ENCODE measurements around the gene TMEM98.
"Not testable (repeated sequence)": the region's sequence is repeated elsewhere in the genome, so short reads cannot be mapped to it uniquely, and the experiment has no call there.

Gene TMEM98

DNA sequence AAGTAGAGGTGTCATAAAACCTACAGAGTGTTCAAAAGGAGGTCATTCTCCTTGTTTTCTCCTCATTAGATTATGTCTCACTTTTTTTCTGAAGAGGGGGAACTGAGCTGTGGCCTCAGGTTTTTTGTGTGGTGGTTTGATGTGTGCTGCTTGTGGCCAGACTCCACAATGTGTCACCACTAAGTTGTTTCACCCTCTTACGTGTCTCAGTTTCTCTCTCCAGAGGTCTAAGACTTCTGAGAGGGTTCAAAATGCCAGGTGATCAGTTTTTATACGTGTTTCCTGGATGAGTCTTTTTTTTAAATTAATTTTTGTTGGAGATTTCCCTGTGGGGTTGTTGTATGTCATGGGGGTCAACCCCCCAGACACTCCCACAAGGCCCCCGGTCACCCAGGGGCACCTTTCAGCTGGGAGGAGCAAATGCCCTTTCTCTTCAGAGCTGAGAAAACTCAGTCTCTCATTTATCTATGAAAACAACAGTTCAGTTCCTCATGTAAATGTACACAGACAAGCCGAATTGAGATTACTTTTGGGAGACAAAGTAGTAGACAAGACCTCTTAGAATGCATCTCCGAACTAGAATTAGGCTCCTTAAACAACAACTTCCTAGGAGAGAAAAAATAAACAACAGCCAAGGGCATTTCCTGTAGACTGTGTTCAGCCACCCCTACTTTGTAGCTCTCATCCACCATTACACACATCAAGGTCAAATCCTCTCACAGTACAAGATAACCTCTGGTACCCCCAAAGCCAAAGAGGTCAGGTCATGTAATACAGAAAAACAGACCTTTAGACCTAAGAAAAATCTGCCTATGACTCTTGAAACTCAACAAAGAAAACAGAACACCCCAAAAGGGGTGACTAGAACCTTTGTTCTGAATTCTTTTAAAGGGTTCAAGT lies 23.9 kb upstream of the TMEM98 start:
- in situ Hi-C loops (cut with MboI; ENCODE audit: low sequenced_read_pairs), result no loop called here
- 0 out of 2 replicates have a peak, but pooled peaks cover 2% of the 10 kb centered on the region for H3K9me3 ChIP-seq
- no peaks in the 10 kb centered on the region for H3K36me3 ChIP-seq (replicated peaks)
- no peaks in the 10 kb centered on the region for H3K27me3 ChIP-seq (ENCODE audit: low read depth)
- H3K4me3 ChIP-seq, result no peak overlapping the region
- H3K4me1 ChIP-seq, result no peaks in the 10 kb centered on the region
- no peak for DNase-seq (ENCODE audit: low spot score in 2 of 2)

DNA sequence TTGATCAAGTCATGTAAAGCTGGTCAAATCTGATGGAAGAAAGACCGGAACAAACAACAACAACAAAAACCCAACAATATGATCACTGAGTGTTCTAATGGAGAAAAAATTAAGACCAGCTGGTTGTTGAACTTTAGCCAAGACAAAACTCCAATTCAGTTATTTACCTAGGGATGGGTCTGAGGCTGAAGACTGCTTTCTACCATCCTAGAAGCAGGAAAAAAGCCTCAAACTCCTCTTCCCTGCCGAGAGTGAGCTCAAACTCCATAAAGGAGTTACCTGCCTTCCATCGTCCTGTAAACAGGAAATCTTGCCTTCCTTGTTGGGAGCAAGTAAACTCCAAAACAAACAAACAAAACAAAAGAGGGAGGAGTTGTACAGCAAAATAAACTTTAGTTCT lies 23.1 kb upstream of the TMEM98 start:
- Histone ChIP-seq H3K27me3 (ENCODE audit: low read depth) (no peaks in the 10 kb centered on the region), H3K4me3 (no peak overlapping the region), H3K9me3 (0 out of 2 replicates have a peak, but pooled peaks cover 2% of the 10 kb centered on the region), H3K36me3 (replicated peaks) (no peaks in the 10 kb centered on the region), H3K4me1 (no peaks in the 10 kb centered on the region)
- in situ Hi-C loops (cut with MboI; ENCODE audit: low sequenced_read_pairs), result no loop called here
- DNase-seq (ENCODE audit: low spot score in 2 of 2), result no peak

DNA sequence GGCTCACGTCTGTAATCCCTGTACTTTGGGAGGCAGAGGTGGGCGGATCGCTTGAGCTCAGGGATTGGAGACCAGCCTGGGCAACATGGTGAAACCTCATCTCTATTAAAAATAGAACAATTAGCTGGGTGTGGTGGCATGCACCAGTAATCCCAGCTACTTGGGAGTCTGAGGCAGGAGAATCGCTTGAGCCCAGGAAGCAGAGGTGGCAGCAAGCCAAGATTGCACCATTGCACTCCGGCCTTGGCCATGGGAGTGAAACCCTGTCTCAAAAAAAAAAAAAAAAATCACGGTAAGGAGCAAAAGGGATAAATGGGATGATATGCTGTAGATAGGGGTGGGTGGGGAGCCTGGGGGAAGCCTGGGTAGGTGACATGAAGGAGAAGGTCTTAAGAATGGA lies 20.4 kb upstream of the TMEM98 start:
- DNase-seq (ENCODE audit: low spot score in 2 of 2), result no peak
- Histone ChIP-seq H3K4me3 (no peak overlapping the region), H3K4me1 (peaks cover 7% of the 10 kb centered on the region; the same call in 1 of the 2 replicates), H3K9me3 (no peaks in the 10 kb centered on the region), H3K36me3 (replicated peaks) (no peaks in the 10 kb centered on the region), H3K27me3 (ENCODE audit: low read depth) (no peaks in the 10 kb centered on the region)
- in situ Hi-C loops (cut with MboI; ENCODE audit: low sequenced_read_pairs), result no loop called here

DNA sequence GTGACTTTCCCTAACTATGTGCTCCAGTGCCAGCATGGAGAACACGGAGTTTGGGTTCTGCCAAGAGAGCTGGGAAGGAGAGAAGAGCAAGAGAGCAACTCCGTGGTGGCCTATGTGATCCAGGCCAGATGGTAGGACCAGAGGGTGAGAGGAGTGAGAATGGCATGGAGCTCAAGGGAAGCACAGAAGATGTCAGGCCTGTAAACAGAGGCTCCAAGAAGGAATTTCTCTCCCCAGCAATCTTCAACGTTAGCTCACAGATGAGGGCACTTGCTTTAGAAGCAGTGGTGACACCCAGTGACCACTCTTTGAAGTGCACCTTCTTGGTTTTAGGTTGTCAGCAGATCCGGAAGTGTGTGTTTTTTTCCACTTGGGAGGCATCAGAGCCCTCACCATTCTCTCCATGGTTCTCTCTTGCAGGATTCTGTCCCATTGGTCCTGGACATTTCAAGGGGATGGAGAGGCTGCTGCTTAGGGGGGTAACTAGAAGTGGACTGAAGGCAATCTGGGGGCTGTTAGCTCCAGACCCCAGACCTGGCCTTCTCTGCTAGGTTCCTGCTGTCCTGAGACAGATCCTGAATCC lies 18.1 kb upstream of the TMEM98 start:
- peak; percentile 65 to 78 for DNase-seq (ENCODE audit: low spot score in 2 of 2)
- in situ Hi-C loops (cut with MboI; ENCODE audit: low sequenced_read_pairs), result loop anchor here (10.0 kb wide), 1 partner anchor 125 kb away; no protein-coding TSS in a partner anchor
- H3K4me1 ChIP-seq, result peaks cover 8% of the 10 kb centered on the region; the same call in 1 of the 2 replicates
- H3K4me3 ChIP-seq, result no peak overlapping the region
- H3K9me3 ChIP-seq, result no peaks in the 10 kb centered on the region
- no peaks in the 10 kb centered on the region for H3K36me3 ChIP-seq (replicated peaks)
- H3K27me3 ChIP-seq (ENCODE audit: low read depth), result no peaks in the 10 kb centered on the region

DNA sequence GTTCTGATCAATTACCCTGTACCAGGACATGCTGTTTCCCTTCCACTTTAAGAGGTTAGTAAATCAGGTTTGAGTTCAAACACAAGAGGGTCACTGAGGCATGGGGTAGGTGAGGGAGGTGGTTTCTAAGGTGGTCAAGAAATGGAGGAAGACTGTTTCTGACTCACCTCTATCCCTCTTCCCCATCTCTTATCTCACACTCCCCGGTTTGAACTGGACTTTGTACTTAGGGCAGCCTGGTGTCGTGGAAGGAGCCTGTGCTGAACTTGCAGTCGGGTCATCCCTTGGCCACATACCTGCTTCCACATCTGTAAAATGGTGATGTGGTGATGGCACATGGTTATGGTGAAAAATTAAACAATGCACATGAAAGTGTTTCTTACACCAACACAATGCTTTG lies 17.2 kb upstream of the TMEM98 start:
- Histone ChIP-seq H3K27me3 (ENCODE audit: low read depth) (no peaks in the 10 kb centered on the region), H3K4me1 (peaks cover 8% of the 10 kb centered on the region; the same call in 1 of the 2 replicates), H3K36me3 (replicated peaks) (no peaks in the 10 kb centered on the region), H3K9me3 (no peaks in the 10 kb centered on the region), H3K4me3 (no peak overlapping the region)
- in situ Hi-C loops (cut with MboI; ENCODE audit: low sequenced_read_pairs), result loop anchor here (10.0 kb wide), 1 partner anchor 126 kb away; no protein-coding TSS in a partner anchor
- no peak for DNase-seq (ENCODE audit: low spot score in 2 of 2)

DNA sequence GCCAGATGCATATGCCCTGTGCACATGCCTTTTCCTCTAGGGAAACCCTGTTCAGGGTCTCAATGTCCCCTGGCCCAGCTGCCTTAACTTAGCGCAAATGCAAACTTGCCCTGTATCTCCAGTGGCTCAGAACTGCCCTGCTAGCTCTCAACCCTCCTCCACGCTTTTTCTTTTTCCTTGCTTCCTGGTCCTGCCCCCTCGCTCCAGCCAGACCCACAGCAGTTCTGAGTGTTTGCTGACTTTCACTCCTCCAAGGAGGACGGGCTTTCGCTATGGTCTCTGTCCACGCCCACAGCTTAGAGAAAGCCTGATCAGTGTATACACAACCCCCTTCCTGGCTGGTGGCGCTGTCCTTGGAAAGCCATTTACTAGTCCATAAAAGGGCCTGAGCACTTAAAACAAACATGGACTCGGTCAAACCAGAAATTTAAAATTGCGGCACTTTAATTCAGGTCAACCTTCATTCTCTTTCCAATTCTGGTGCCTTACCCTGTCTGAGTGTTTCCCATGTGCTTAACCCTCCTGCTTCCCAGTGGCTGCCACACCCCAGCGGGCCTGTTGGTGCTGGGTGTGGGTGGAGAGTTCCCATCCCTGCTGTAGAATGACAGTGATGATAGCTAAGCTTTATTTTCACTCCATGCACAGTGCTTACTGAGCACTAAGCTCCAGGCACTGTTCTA lies 15.6 kb upstream of the TMEM98 start:
- in situ Hi-C loops (cut with MboI; ENCODE audit: low sequenced_read_pairs), result loop anchor here (10.0 kb wide), 1 partner anchor 128 kb away; no protein-coding TSS in a partner anchor
- Histone ChIP-seq H3K9me3 (no peaks in the 10 kb centered on the region), H3K4me1 (peaks cover 8% of the 10 kb centered on the region; the same call in 1 of the 2 replicates), H3K36me3 (replicated peaks) (no peaks in the 10 kb centered on the region), H3K4me3 (no peak overlapping the region), H3K27me3 (ENCODE audit: low read depth) (no peaks in the 10 kb centered on the region)
- DNase-seq (ENCODE audit: low spot score in 2 of 2), result peak; percentile 42 to 74

DNA sequence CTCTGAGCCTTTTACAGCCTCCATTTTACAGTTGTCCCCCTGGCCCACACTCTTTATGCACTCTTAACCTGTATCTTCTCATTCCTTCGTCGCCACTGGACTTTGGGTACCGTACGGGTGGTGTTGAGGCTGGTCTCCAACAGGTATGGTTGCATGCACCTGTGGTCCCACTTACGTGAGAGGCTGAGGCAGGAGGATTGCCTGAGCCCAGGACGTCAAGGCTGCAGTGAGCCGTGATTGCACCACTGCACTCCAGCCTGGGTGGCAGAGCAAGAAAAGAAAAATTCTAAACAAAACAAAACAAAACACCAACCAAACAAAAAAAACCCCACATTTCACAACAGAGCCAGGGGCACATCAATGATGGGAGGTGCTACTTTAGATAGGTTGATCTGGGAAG lies 14.4 kb upstream of the TMEM98 start:
- DNase-seq (ENCODE audit: low spot score in 2 of 2), result no peak
- Histone ChIP-seq H3K4me3 (no peak overlapping the region), H3K4me1 (peaks cover 8% of the 10 kb centered on the region; the same call in 1 of the 2 replicates), H3K36me3 (replicated peaks) (no peaks in the 10 kb centered on the region), H3K27me3 (ENCODE audit: low read depth) (no peaks in the 10 kb centered on the region), H3K9me3 (no peaks in the 10 kb centered on the region)
- in situ Hi-C loops (cut with MboI; ENCODE audit: low sequenced_read_pairs), result loop anchor here (10.0 kb wide), 1 partner anchor 129 kb away; no protein-coding TSS in a partner anchor

DNA sequence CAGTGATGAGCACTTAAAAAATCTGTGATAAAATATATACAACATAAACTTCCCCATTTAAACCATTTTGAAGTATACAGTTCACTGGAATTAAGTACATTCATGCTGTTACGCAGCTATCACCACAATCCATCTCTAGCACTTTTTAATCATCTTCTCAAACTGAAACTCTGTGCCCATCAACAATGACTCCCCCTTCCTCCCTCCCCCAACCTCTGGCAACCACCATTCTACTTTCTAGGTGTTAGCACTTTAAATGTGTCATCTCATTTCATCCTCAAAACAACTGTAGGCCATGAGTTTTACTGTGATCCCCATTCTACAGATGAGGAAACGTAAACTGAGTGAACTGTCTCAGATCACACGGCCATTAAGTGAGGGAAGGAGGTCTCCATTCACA lies 13.8 kb upstream of the TMEM98 start:
- H3K4me3 ChIP-seq, result no peak overlapping the region
- in situ Hi-C loops (cut with MboI; ENCODE audit: low sequenced_read_pairs), result loop anchor here (10.0 kb wide), 1 partner anchor 129 kb away; no protein-coding TSS in a partner anchor

DNA sequence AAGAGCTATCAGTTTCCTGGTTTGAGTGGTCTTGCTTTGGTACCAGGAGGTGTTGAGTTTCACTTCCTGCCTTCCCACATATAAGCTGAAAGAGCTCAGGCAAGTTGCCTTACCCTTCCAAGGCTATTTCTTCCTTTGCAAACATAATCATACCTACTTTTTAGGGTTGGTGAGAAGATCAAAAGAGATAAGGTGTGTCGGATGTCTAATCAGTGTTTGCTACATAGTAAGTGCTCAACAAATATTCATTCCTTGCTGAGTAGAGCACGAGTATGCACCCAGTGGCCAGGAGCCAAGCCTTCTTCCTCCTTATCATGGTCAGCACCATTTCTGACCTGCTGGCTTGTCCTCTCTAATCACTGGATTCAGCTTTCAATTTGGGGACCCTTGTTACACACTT lies 12.7 kb upstream of the TMEM98 start:
- Histone ChIP-seq H3K4me1 (peaks cover 8% of the 10 kb centered on the region; the same call in 1 of the 2 replicates), H3K36me3 (replicated peaks) (no peaks in the 10 kb centered on the region), H3K9me3 (no peaks in the 10 kb centered on the region), H3K4me3 (no peak overlapping the region), H3K27me3 (ENCODE audit: low read depth) (no peaks in the 10 kb centered on the region)
- no peak for DNase-seq (ENCODE audit: low spot score in 2 of 2)
- in situ Hi-C loops (cut with MboI; ENCODE audit: low sequenced_read_pairs), result loop anchor here (10.0 kb wide), 1 partner anchor 130 kb away; no protein-coding TSS in a partner anchor

More for the DNA sequence above, 13.8 kb upstream of the TMEM98 start:
- no peaks in the 10 kb centered on the region for H3K9me3 ChIP-seq
- DNase-seq (ENCODE audit: low spot score in 2 of 2), result no peak
- H3K36me3 ChIP-seq (replicated peaks), result no peaks in the 10 kb centered on the region
- peaks cover 8% of the 10 kb centered on the region; the same call in 1 of the 2 replicates for H3K4me1 ChIP-seq
- H3K27me3 ChIP-seq (ENCODE audit: low read depth), result no peaks in the 10 kb centered on the region

DNA sequence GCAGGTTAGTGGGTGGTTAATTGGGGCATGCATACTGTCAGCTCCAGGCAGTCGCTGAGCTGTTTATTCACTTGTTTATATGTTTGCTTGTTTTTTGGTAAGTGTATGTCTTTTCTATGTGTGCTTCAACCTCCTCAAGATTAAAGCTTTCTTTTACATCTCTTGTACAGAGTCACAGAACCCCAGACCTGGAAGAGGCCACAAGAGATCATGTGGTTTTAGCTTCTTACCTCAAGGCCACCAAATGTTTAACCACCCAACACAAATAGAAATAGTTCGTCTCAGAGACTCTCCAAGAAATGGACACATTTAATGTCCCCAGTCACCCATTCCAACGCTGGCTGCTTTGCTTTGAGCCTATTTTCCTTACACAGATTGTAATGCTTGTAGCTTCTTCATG lies 11.8 kb upstream of the TMEM98 start:
- in situ Hi-C loops (cut with MboI; ENCODE audit: low sequenced_read_pairs), result loop anchor here (10.0 kb wide), 1 partner anchor 131 kb away; no protein-coding TSS in a partner anchor
- no peaks in the 10 kb centered on the region for H3K27me3 ChIP-seq (ENCODE audit: low read depth)

DNA sequence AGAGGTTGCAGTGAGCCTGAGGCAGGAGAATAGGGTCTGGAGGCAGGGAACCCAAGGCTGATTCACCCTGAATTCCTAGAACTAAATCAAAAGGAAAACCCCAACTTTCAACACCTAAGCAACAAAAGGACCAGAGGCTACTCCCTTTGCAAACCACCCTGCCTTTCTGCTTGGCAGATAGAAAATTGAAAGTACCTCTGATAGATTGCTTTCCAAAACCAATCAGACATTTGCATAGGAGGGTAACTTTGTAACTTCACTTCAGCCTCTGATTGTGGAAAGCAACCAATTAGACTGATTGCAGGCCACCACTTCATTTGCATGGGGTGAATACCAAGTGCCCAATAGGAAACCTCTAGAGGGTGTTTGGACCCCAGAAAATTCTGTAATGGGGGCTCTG lies 10.9 kb upstream of the TMEM98 start:
- Histone ChIP-seq H3K36me3 (replicated peaks) (no peaks in the 10 kb centered on the region), H3K4me1 (peaks cover 6% of the 10 kb centered on the region; the same call in 1 of the 2 replicates), H3K4me3 (no peak overlapping the region), H3K9me3 (no peaks in the 10 kb centered on the region), H3K27me3 (ENCODE audit: low read depth) (no peaks in the 10 kb centered on the region)
- in situ Hi-C loops (cut with MboI; ENCODE audit: low sequenced_read_pairs), result loop anchor here (10.0 kb wide), 1 partner anchor 132 kb away; no protein-coding TSS in a partner anchor
- no peak for DNase-seq (ENCODE audit: low spot score in 2 of 2)

More for the DNA sequence above, 11.8 kb upstream of the TMEM98 start:
- no peaks in the 10 kb centered on the region for H3K9me3 ChIP-seq
- no peaks in the 10 kb centered on the region for H3K36me3 ChIP-seq (replicated peaks)
- H3K4me1 ChIP-seq, result peaks cover 8% of the 10 kb centered on the region; the same call in 1 of the 2 replicates
- DNase-seq (ENCODE audit: low spot score in 2 of 2), result no peak
- H3K4me3 ChIP-seq, result no peak overlapping the region

DNA sequence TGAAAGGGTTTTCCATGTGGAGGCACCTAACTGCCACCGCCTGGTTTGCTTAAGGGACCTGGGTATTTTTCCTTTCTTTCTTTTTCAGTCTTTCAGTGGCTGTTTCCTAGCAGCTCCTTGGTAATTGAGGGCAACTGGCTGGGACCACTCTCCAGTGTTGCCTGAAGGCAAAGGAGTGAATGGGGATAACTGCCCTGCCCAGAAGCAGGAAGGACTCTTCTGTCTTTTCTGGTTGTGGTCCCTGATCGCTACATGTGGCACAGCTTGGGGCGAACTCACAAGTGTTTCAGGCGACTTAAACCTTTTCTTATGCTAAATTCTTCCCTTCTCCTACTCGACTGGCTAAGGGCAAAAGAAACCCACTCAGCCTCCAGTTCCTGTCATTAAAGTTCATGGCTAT lies 10.1 kb upstream of the TMEM98 start:
- H3K4me1 ChIP-seq, result no peaks in the 10 kb centered on the region; the same call in 1 of the 2 replicates
- peak in 1 of 2 experiments; percentile 32 for DNase-seq (ENCODE audit: low spot score in 2 of 2)
- in situ Hi-C loops (cut with MboI; ENCODE audit: low sequenced_read_pairs), result loop anchor here (10.0 kb wide), 1 partner anchor 133 kb away; no protein-coding TSS in a partner anchor

DNA sequence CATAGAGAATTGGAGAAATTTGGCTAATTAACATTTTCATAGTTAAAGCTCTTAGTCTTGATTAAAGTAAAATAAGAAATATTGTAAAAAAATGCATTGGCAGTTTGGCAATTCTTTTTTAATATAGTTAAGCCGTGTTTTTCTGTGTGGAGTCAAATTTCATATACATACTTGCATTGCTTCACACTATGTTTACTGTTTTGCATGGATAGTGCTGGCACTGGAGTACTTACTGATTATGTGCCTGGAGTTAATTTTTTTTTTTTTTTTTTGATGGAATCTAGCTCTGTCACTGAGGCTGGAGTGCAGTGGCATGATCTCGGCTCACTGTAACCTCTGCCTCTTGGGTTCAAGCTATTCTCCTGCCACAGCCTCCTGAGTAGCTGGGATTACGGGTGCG lies 8.1 kb upstream of the TMEM98 start:
- H3K4me1 ChIP-seq; H3K4me3 ChIP-seq; H3K27me3 ChIP-seq (ENCODE audit: low read depth); H3K9me3 ChIP-seq; DNase-seq (ENCODE audit: low spot score in 2 of 2); H3K36me3 ChIP-seq (replicated peaks): not testable (repeated sequence)
- in situ Hi-C loops (cut with MboI; ENCODE audit: low sequenced_read_pairs), result loop anchor here (10.0 kb wide), 1 partner anchor 135 kb away; no protein-coding TSS in a partner anchor

More for the DNA sequence above, 10.1 kb upstream of the TMEM98 start:
- no peaks in the 10 kb centered on the region for H3K9me3 ChIP-seq
- H3K4me3 ChIP-seq, result no peak overlapping the region
- H3K27me3 ChIP-seq (ENCODE audit: low read depth), result no peaks in the 10 kb centered on the region
- no peaks in the 10 kb centered on the region for H3K36me3 ChIP-seq (replicated peaks)
